ENCODE results near the gene RAB6B. TPM values are rescaled to one million over a fixed set of nuclear protein-coding genes. Genes with fewer than 3 reads are reported as not detected.

RAB6B gene
- total RNA-seq, 1 experiment from 2014 or later = 0.86 TPM

GRCh38 chr3:133921592-133921991 is 25.9 kb upstream of the RAB6B start:
- POLR2A ChIA-PET (ENCODE audit: low non-redundant PET) = no interaction called here
- no peak for DNase-seq (ENCODE audit: low spot score)
- CTCF ChIA-PET = no interaction called here
- intact Hi-C loops (cut with micrococcal nuclease; ENCODE audit: unreplicated experiment) = no loop called here
- no peak overlapping the region for H3K4me3 ChIP-seq (ENCODE audit: low read depth, low read length, poor library complexity, severe bottlenecking)
- no peaks in the 10 kb centered on the region for H3K9me3 ChIP-seq (ENCODE audit: low read depth, low read length, poor library complexity, severe bottlenecking)
- H3K27me3 ChIP-seq (replicated peaks; ENCODE audit: insufficient read depth, low read depth, low read length, poor library complexity) = no peaks in the 10 kb centered on the region
- no TSS peak for BruUV-seq (replicated peaks)
- TF ChIP-seq EZH2 (IDR thresholded peaks at IDR 0.05; ENCODE audit: borderline replicate concordance, low read depth, low read length, poor library complexity, severe bottlenecking) (no peak), CTCF (conservative IDR thresholded peaks at IDR 0.05; ENCODE audit: low read depth, low read length) (no peak)
- H3K4me1 ChIP-seq (ENCODE audit: insufficient read depth, low read length, poor library complexity, severe bottlenecking) = peaks cover 4% of the 10 kb centered on the region
- no peaks in the 10 kb centered on the region for H3K36me3 ChIP-seq (ENCODE audit: insufficient read depth, low read length, poor library complexity, severe bottlenecking)
- no peak overlapping the region for H3K27ac ChIP-seq (ENCODE audit: low read depth, low read length, poor library complexity, severe bottlenecking)

GRCh38 chr3:133917144-133917543 is 21.5 kb upstream of the RAB6B start:
- intact Hi-C loops (cut with micrococcal nuclease; ENCODE audit: unreplicated experiment) = no loop called here
- DNase-seq (ENCODE audit: low spot score) = no peak
- POLR2A ChIA-PET (ENCODE audit: low non-redundant PET) = no interaction called here
- Histone ChIP-seq H3K36me3 (ENCODE audit: insufficient read depth, low read length, poor library complexity, severe bottlenecking) (no peaks in the 10 kb centered on the region), H3K9me3 (ENCODE audit: low read depth, low read length, poor library complexity, severe bottlenecking) (no peaks in the 10 kb centered on the region), H3K4me1 (ENCODE audit: insufficient read depth, low read length, poor library complexity, severe bottlenecking) (no peaks in the 10 kb centered on the region), H3K27me3 (replicated peaks; ENCODE audit: insufficient read depth, low read depth, low read length, poor library complexity) (peaks cover 7% of the 10 kb centered on the region), H3K4me3 (ENCODE audit: low read depth, low read length, poor library complexity, severe bottlenecking) (no peak overlapping the region), H3K27ac (ENCODE audit: low read depth, low read length, poor library complexity, severe bottlenecking) (no peak overlapping the region)
- TF ChIP-seq EZH2 (IDR thresholded peaks at IDR 0.05; ENCODE audit: borderline replicate concordance, low read depth, low read length, poor library complexity, severe bottlenecking) = no peak
- TF ChIP-seq CTCF (conservative IDR thresholded peaks at IDR 0.05; ENCODE audit: low read depth, low read length) = no peak
- CTCF ChIA-PET = no interaction called here
- no TSS peak for BruUV-seq (replicated peaks)

GRCh38 chr3:133915685-133916658 is 20.3 kb upstream of the RAB6B start:
- Histone ChIP-seq H3K36me3 (ENCODE audit: insufficient read depth, low read length, poor library complexity, severe bottlenecking) (no peaks in the 10 kb centered on the region), H3K27ac (ENCODE audit: low read depth, low read length, poor library complexity, severe bottlenecking) (no peak overlapping the region), H3K4me3 (ENCODE audit: low read depth, low read length, poor library complexity, severe bottlenecking) (no peak overlapping the region), H3K4me1 (ENCODE audit: insufficient read depth, low read length, poor library complexity, severe bottlenecking) (no peaks in the 10 kb centered on the region), H3K9me3 (ENCODE audit: low read depth, low read length, poor library complexity, severe bottlenecking) (no peaks in the 10 kb centered on the region), H3K27me3 (replicated peaks; ENCODE audit: insufficient read depth, low read depth, low read length, poor library complexity) (peaks cover 7% of the 10 kb centered on the region)
- no TSS peak for BruUV-seq (replicated peaks)
- intact Hi-C loops (cut with micrococcal nuclease; ENCODE audit: unreplicated experiment) = no loop called here
- CTCF ChIA-PET = interaction anchor here (0.6 kb wide), 1 partner anchor 699 kb away, joined by 5 read pairs; no protein-coding TSS in a partner anchor
- DNase-seq (ENCODE audit: low spot score) = no peak
- TF ChIP-seq CTCF (conservative IDR thresholded peaks at IDR 0.05; ENCODE audit: low read depth, low read length) = no peak
- no peak for TF ChIP-seq EZH2 (IDR thresholded peaks at IDR 0.05; ENCODE audit: borderline replicate concordance, low read depth, low read length, poor library complexity, severe bottlenecking)
- POLR2A ChIA-PET (ENCODE audit: low non-redundant PET) = no interaction called here
